Measurements from ENCODE around the gene QRFP. TPM values are rescaled to one million over a fixed set of nuclear protein-coding genes. Genes with fewer than 3 reads are reported as not detected.

QRFP gene
- total RNA-seq, 4 donors from 2014 or later, result not detected

DNA sequence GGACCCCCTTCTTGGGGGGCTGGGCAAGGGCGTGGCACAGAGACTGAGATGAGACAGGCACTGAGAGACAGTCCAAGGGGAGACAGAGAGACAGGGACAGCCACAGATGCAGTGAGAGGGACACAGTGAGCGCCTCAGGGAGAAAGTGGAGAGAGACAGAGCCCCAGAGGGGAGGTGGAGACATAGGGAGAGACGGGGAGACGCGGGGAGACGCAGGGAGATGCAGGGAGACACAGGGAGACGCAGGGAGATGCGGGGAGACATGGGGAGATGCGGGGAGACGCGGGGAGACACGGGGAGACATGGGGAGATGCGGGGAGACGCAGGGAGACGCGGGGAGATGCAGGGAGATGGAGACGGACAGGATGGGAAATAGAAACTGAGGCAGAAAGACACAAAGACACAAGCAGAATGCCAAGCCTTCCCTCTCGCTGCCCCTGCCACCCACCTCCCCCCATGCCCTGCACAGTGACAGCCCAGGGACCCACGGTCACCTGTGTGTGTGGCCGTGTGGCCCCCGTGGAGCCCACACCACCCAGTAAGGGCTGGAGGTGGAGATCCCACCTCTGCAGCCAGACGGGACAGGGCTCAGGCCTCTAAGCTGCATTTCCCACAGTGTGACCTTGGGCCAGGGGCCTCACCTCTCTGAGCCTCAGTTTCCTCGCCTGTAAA lies 33.7 kb upstream of the QRFP start:
- Histone ChIP-seq H3K27me3 (peaks cover 0 to 35% (median 2%) of the 10 kb centered on the region in 4 donors), H3K36me3 (no peaks in the 10 kb centered on the region), H3K9me3 (no peaks in the 10 kb centered on the region), H3K4me3 (no peak overlapping the region), H3K4me1 (peaks cover 34 to 71% (median 55%) of the 10 kb centered on the region in 4 donors), H3K27ac (replicated peaks in 1 of 4) (no peak overlapping the region)
- no peak for TF ChIP-seq POLR2AphosphoS5 (IDR thresholded peaks at IDR 0.05)
- TF ChIP-seq POLR2A (IDR thresholded peaks at IDR 0.05; ENCODE audit: low read depth), result no peak
- no peak for TF ChIP-seq EP300 (IDR thresholded peaks at IDR 0.05)
- TF ChIP-seq CTCF (IDR thresholded peaks at IDR 0.05), result no peak
- no peak for DNase-seq (ENCODE audit: extremely low spot score)
- intact Hi-C loops (cut with DNase I), result no loop called here
- WGBS, result 91% methylated on average over 19 of the region's 23 CpGs

DNA sequence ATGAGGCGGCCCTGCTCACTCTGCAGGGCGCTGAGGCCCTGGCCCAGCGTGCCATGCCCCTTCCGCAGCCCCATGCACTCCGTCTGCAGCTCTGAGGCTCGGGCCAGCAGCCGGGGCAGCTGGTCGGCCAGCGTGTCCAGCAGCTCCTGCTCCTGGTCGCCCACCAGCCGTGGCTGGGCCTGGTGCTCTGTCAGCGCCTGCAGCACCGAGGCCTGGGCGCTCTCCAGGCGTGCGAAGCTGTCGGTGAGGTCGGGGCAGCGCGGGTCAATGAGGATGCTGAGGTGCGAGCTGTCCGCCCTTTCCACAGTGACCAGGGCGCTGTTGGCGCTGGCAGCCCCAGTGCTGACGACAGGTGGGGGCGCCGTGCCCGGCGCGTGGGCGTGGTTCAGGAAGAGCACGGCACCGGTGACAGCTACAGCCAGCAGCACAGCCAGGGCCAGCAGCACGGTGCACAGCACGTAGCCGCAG lies 33.0 kb upstream of the QRFP start:
- no peaks in the 10 kb centered on the region for H3K9me3 ChIP-seq
- no peak overlapping the region for H3K27ac ChIP-seq (replicated peaks in 1 of 4)
- intact Hi-C loops (cut with DNase I), result no loop called here
- H3K4me1 ChIP-seq, result peaks cover 34 to 68% (median 52%) of the 10 kb centered on the region in 4 donors
- TF ChIP-seq POLR2A (IDR thresholded peaks at IDR 0.05; ENCODE audit: low read depth) (no peak), CTCF (IDR thresholded peaks at IDR 0.05) (no peak), POLR2AphosphoS5 (IDR thresholded peaks at IDR 0.05) (no peak), EP300 (IDR thresholded peaks at IDR 0.05) (no peak)
- no peak overlapping the region for H3K4me3 ChIP-seq
- no peak for DNase-seq (ENCODE audit: extremely low spot score)
- no peaks in the 10 kb centered on the region for H3K36me3 ChIP-seq
- H3K27me3 ChIP-seq, result peaks cover 0 to 35% (median 2%) of the 10 kb centered on the region in 4 donors
- 89% methylated on average over 16 of the region's 36 CpGs for WGBS

DNA sequence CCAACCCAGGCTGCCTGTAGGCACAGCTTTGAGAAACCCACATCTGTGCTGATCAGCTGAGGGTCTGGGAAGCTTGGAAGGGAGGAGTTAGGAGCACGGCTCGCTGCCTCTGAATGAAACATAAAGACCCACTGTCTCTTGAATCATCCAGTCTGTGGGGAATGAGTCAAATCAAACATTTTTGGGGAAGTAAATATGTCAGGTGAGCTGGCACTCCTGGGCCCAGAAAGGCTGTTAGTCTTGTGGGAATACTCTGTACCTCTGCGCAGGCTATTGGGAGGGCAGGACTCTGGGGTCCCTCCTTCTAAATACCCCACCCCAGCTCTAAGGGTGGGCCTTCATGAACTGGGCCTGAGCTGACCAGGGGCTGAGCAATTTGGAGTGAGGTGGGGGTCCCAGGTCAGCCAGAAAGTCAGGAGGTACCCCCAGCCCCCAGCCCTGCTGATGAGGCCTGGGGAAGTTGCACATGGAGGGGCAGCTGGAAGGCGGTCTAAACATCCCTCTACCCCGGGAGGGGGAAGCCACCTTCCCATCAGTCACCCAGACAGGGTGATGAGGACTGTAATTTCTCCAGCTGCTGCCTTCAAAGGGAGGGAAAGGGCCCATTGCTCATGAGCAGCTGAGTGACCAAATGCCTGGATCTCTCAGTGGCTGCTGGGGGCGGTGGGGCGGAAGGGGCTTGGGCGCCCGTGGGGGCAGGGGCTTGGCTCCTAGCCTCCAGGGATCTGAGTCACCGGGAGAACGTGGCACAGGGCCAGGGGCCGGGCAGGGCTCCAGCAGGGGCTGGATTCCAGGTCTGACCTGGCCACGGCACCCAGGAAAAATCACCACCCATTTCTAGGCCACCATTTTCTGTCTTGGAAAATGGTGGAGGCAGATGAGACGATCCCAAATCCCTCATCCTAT lies 31.6 kb upstream of the QRFP start:
- no peak for DNase-seq (ENCODE audit: extremely low spot score)
- intact Hi-C loops (cut with DNase I), result no loop called here
- 48% methylated on average over 7 of the region's 14 CpGs for WGBS
- no peak for TF ChIP-seq POLR2A (IDR thresholded peaks at IDR 0.05; ENCODE audit: low read depth)
- no peak for TF ChIP-seq EP300 (IDR thresholded peaks at IDR 0.05)
- no peak for TF ChIP-seq POLR2AphosphoS5 (IDR thresholded peaks at IDR 0.05)
- no peak for TF ChIP-seq CTCF (IDR thresholded peaks at IDR 0.05)
- H3K4me1 ChIP-seq, result peaks cover 28 to 55% (median 42%) of the 10 kb centered on the region in 4 donors
- no peak overlapping the region for H3K27ac ChIP-seq (replicated peaks in 1 of 4)
- no peak overlapping the region for H3K4me3 ChIP-seq
- H3K36me3 ChIP-seq, result no peaks in the 10 kb centered on the region
- peaks cover 0 to 35% (median 2%) of the 10 kb centered on the region in 4 donors for H3K27me3 ChIP-seq
- H3K9me3 ChIP-seq, result no peaks in the 10 kb centered on the region

DNA sequence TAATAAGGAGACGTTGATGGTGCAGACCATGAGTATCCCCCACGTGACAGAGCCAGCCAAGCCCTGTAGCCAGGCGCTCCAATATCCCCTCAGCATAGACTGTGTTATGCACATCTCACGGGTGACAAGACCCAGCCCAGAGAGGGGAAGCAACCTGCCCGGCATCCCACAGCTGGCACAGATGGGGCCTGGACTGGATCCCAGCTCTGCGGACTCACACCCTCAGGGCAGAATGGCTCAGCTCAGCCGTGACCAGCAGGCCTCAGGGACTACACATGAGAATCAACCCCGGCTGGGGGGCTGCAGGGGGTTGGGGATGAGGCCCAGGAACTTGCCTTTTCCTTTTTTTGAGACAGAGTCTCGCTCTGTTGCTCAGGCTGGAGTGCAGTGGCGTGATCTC lies 30.7 kb upstream of the QRFP start:
- TF ChIP-seq POLR2A (IDR thresholded peaks at IDR 0.05; ENCODE audit: low read depth) (no peak), CTCF (IDR thresholded peaks at IDR 0.05) (no peak), POLR2AphosphoS5 (IDR thresholded peaks at IDR 0.05) (no peak), EP300 (IDR thresholded peaks at IDR 0.05) (no peak)
- H3K27ac ChIP-seq (replicated peaks in 1 of 4), result no peak overlapping the region
- H3K4me3 ChIP-seq, result no peak overlapping the region
- intact Hi-C loops (cut with DNase I), result no loop called here
- WGBS, result 82% methylated on average over 10 of the region's 10 CpGs
- H3K27me3 ChIP-seq, result peaks cover 0 to 35% (median 0%) of the 10 kb centered on the region in 4 donors
- H3K9me3 ChIP-seq, result no peaks in the 10 kb centered on the region
- no peak for DNase-seq (ENCODE audit: extremely low spot score)
- peaks cover 20 to 46% (median 33%) of the 10 kb centered on the region in 4 donors for H3K4me1 ChIP-seq
- H3K36me3 ChIP-seq, result no peaks in the 10 kb centered on the region

Measured in esophagus muscularis mucosa (tissue), 4 donors.